K562 (cell line): ENCODE data around the gene ADARB2.

Source experiments
- EZH2 ChIP-seq: IDR thresholded peaks from 2 replicates; pipeline ENCODE4 v1.6.1; 2012; ENCODE audit warnings: low read depth, mild to moderate bottlenecking, inconsistent platforms, low read length, borderline replicate concordance
- FOXK1 ChIP-seq: sonication (generic); formaldehyde crosslinking; IDR thresholded peaks from 2 replicates; pipeline ENCODE4 v1.8.0; 2022; ENCODE audit warnings: missing genetic modification reagents, mild to moderate bottlenecking, borderline replicate concordance
- GABPA ChIP-seq: fragments of 200-800 bp; sonication (Bioruptor generic); conservative IDR thresholded peaks from 2 replicates; pipeline ENCODE4 v1.6.1; 2016; ENCODE audit warnings: low read depth, missing genetic modification characterization, missing compliant biosample characterization
- PCBP2 ChIP-seq: fragments of 200-400 bp; formaldehyde crosslinking; IDR thresholded peaks from 2 replicates; pipeline ENCODE4 v1.6.1; 2018; ENCODE audit warnings: low read length, low read depth, mild to moderate bottlenecking, moderate library complexity; ENCODE audit not compliant: poor library complexity, severe bottlenecking
- SIX5 ChIP-seq, 2 experiments: IDR thresholded peaks; 2 replicates each; pipeline ENCODE4 v1.6.1; 2011; ENCODE audit warnings: low read length in 2 of 2, borderline replicate concordance in 1 of 2, low read depth in 1 of 2, mild to moderate bottlenecking in 1 of 2, moderate library complexity in 1 of 2; ENCODE audit not compliant: insufficient read depth in 1 of 2
- SRSF3 ChIP-seq: fragments of 200-400 bp; formaldehyde crosslinking; IDR thresholded peaks from 2 replicates; pipeline ENCODE4 v1.6.1; 2016; ENCODE audit warnings: mild to moderate bottlenecking, low read length, moderate library complexity; ENCODE audit not compliant: insufficient read depth
- TAF1 ChIP-seq: IDR thresholded peaks from 2 replicates; pipeline ENCODE4 v1.6.1; 2011; ENCODE audit warnings: mild to moderate bottlenecking, low read length, moderate library complexity; ENCODE audit not compliant: insufficient read depth, control insufficient read depth, severe bottlenecking; ENCODE audit errors: extremely low read depth
- TCF7L2 ChIP-seq: fragments of 150-350 bp; IDR thresholded peaks from 2 replicates; pipeline ENCODE4 v1.6.1; 2016; ENCODE audit warnings: low read depth, mild to moderate bottlenecking, low read length, moderate library complexity
- ZNF224 ChIP-seq: sonication (generic); formaldehyde crosslinking; IDR thresholded peaks from 2 replicates; pipeline ENCODE4 v1.8.0; 2022; ENCODE audit warnings: mild to moderate bottlenecking, missing genetic modification reagents
- ZNF24 ChIP-seq: fragments of 450-650 bp; IDR thresholded peaks from 2 replicates; pipeline ENCODE4 v1.6.1; 2016
- TF ChIP-seq, protein P1 (sequence below): fragments of 250-450 bp; sonication (Bioruptor Pico); IDR thresholded peaks from 2 replicates; pipeline ENCODE4 v1.8.0; 2021; ENCODE audit warnings: moderate library complexity, mild to moderate bottlenecking, inconsistent platforms
- TF ChIP-seq, protein P2 (sequence below), 3 experiments: IDR thresholded peaks in 2 of 3; conservative IDR thresholded peaks in 1 of 3; 2 replicates each; pipeline ENCODE4 v1.5.1; 2011 to 2012; ENCODE audit warnings: low read length in 3 of 3, mild to moderate bottlenecking in 3 of 3, control low read depth in 2 of 3, improper control_type of control experiment in 1 of 3, inconsistent platforms in 1 of 3, low read depth in 1 of 3, mixed read lengths in 1 of 3, moderate library complexity in 1 of 3; ENCODE audit not compliant: insufficient read depth in 2 of 3
- TF ChIP-seq, protein P3 (sequence below), 2 experiments: IDR thresholded peaks; 2 replicates each; pipeline ENCODE4 v1.6.1; 2012; ENCODE audit warnings: improper control_type of control experiment in 2 of 2, low read depth in 2 of 2, low read length in 2 of 2, borderline replicate concordance in 1 of 2
- TF ChIP-seq, protein P4 (sequence below): fragments of 150-350 bp; IDR thresholded peaks from 2 replicates; pipeline ENCODE4 v1.6.1; 2014; ENCODE audit warnings: low read depth, mild to moderate bottlenecking, low read length, borderline replicate concordance

DNA sequence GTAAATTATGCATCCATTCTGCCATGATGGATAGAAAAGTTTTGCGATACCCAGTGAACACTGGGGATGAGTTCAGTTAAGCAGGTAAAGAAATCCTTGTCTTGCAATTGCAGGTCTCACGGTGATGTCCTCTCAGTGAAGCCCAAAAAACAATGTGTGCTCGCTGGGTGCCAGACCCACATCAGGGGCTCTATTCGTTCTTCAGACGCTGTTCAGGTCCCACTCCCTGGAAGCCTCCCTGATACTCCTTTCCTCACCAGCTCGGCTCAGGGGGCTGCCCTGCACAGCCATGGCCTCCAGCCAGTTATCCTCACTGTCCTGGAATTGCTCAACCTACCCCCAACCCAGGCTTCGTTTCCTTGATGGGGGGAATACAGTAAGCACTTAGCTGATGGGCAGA is 323.5 kb downstream of the ADARB2 start:
- TF ChIP-seq GABPA (tag) (no peak), SIX5 (IDR thresholded peaks at IDR 0.05; ENCODE audit: borderline replicate concordance in 1 of 2, insufficient read depth in 1 of 2, low read depth in 1 of 2, low read length in 2 of 2) (no peak), SRSF3 (no peak), PCBP2 (no peak), ZNF24 (no peak), TAF1 (no peak), TCF7L2 (no peak), ZNF224 (CRISPR knock-in tag) (no peak), FOXK1 (CRISPR knock-in tag) (no peak), EZH2 (no peak)
- TF ChIP-seq, protein P1, sequence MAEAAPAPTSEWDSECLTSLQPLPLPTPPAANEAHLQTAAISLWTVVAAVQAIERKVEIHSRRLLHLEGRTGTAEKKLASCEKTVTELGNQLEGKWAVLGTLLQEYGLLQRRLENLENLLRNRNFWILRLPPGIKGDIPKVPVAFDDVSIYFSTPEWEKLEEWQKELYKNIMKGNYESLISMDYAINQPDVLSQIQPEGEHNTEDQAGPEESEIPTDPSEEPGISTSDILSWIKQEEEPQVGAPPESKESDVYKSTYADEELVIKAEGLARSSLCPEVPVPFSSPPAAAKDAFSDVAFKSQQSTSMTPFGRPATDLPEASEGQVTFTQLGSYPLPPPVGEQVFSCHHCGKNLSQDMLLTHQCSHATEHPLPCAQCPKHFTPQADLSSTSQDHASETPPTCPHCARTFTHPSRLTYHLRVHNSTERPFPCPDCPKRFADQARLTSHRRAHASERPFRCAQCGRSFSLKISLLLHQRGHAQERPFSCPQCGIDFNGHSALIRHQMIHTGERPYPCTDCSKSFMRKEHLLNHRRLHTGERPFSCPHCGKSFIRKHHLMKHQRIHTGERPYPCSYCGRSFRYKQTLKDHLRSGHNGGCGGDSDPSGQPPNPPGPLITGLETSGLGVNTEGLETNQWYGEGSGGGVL: no peak
- TF ChIP-seq, protein P2, sequence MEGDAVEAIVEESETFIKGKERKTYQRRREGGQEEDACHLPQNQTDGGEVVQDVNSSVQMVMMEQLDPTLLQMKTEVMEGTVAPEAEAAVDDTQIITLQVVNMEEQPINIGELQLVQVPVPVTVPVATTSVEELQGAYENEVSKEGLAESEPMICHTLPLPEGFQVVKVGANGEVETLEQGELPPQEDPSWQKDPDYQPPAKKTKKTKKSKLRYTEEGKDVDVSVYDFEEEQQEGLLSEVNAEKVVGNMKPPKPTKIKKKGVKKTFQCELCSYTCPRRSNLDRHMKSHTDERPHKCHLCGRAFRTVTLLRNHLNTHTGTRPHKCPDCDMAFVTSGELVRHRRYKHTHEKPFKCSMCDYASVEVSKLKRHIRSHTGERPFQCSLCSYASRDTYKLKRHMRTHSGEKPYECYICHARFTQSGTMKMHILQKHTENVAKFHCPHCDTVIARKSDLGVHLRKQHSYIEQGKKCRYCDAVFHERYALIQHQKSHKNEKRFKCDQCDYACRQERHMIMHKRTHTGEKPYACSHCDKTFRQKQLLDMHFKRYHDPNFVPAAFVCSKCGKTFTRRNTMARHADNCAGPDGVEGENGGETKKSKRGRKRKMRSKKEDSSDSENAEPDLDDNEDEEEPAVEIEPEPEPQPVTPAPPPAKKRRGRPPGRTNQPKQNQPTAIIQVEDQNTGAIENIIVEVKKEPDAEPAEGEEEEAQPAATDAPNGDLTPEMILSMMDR (IDR thresholded peaks at IDR 0.05 in 2 of 3, conservative IDR thresholded peaks at IDR 0.05 in 1 of 3; ENCODE audit: insufficient read depth in 2 of 3, low read depth in 1 of 3, low read length in 3 of 3): no peak
- TF ChIP-seq, protein P3, sequence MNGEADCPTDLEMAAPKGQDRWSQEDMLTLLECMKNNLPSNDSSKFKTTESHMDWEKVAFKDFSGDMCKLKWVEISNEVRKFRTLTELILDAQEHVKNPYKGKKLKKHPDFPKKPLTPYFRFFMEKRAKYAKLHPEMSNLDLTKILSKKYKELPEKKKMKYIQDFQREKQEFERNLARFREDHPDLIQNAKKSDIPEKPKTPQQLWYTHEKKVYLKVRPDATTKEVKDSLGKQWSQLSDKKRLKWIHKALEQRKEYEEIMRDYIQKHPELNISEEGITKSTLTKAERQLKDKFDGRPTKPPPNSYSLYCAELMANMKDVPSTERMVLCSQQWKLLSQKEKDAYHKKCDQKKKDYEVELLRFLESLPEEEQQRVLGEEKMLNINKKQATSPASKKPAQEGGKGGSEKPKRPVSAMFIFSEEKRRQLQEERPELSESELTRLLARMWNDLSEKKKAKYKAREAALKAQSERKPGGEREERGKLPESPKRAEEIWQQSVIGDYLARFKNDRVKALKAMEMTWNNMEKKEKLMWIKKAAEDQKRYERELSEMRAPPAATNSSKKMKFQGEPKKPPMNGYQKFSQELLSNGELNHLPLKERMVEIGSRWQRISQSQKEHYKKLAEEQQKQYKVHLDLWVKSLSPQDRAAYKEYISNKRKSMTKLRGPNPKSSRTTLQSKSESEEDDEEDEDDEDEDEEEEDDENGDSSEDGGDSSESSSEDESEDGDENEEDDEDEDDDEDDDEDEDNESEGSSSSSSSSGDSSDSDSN (IDR thresholded peaks at IDR 0.05; ENCODE audit: borderline replicate concordance in 1 of 2, low read depth in 2 of 2, low read length in 2 of 2): no peak
- TF ChIP-seq, protein P4, sequence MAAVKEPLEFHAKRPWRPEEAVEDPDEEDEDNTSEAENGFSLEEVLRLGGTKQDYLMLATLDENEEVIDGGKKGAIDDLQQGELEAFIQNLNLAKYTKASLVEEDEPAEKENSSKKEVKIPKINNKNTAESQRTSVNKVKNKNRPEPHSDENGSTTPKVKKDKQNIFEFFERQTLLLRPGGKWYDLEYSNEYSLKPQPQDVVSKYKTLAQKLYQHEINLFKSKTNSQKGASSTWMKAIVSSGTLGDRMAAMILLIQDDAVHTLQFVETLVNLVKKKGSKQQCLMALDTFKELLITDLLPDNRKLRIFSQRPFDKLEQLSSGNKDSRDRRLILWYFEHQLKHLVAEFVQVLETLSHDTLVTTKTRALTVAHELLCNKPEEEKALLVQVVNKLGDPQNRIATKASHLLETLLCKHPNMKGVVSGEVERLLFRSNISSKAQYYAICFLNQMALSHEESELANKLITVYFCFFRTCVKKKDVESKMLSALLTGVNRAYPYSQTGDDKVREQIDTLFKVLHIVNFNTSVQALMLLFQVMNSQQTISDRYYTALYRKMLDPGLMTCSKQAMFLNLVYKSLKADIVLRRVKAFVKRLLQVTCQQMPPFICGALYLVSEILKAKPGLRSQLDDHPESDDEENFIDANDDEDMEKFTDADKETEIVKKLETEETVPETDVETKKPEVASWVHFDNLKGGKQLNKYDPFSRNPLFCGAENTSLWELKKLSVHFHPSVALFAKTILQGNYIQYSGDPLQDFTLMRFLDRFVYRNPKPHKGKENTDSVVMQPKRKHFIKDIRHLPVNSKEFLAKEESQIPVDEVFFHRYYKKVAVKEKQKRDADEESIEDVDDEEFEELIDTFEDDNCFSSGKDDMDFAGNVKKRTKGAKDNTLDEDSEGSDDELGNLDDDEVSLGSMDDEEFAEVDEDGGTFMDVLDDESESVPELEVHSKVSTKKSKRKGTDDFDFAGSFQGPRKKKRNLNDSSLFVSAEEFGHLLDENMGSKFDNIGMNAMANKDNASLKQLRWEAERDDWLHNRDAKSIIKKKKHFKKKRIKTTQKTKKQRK: no peak
